EL (cell line): ENCODE data around the gene BOLA1.
"Not testable (repeated sequence)": the region's sequence is repeated elsewhere in the genome, so short reads cannot be mapped to it uniquely, and the experiment has no call there.

ENCODE experiments used
- DNase-seq: peaks from one replicate; pipeline ENCODE4 v3.0.0-alpha.2; 2016

The BOLA1 gene

GRCh38 chr1:149932474-149932873 lies 33.1 kb downstream of the BOLA1 start:
- DNase-seq = no peak

GRCh38 chr1:149933208-149933607 lies 33.8 kb downstream of the BOLA1 start:
- DNase-seq = no peak

- DNase-seq = no peak
These were observed 35.0 kb downstream of the BOLA1 start for GRCh38 chr1:149934356-149934755.

- DNase-seq = peak; percentile 54
These were observed 37.0 kb downstream of the BOLA1 start, which contains the start of gene MTMR11 for GRCh38 chr1:149936170-149936991. Gene MTMR11 (minus strand): TSS chr1:149936879. CDS start chr1:149936647, 232 bp downstream.

GRCh38 chr1:149936992-149937705 lies 37.8 kb downstream of the BOLA1 start:
- peak; percentile 66 for DNase-seq

- no peak for DNase-seq
These were observed 38.4 kb downstream of the BOLA1 start for GRCh38 chr1:149937759-149938158.

- not testable (repeated sequence) for DNase-seq
These were observed 39.3 kb downstream of the BOLA1 start for GRCh38 chr1:149938668-149939003.

- no peak for DNase-seq
These were observed 41.1 kb downstream of the BOLA1 start for GRCh38 chr1:149940427-149940826.

GRCh38 chr1:149942207-149942606 lies 42.8 kb downstream of the BOLA1 start:
- no peak for DNase-seq

- no peak for DNase-seq
These were observed 43.5 kb downstream of the BOLA1 start for GRCh38 chr1:149942885-149943284.

- no peak for DNase-seq
These were observed 45.8 kb downstream of the BOLA1 start for GRCh38 chr1:149945206-149945605.

GRCh38 chr1:149949911-149950310 lies 50.5 kb downstream of the BOLA1 start:
- DNase-seq = no peak
